GM10266 (cell line): Measurements from ENCODE around the gene ATXN7L3.

Experiments
- DNase-seq: peaks from one replicate; pipeline ENCODE4 v3.0.0; 2012; ENCODE audit errors: extremely low spot score
- CTCF ChIP-seq: IDR thresholded peaks from 2 replicates; pipeline ENCODE4 v1.5.1; 2012; ENCODE audit warnings: mild to moderate bottlenecking, low read depth; ENCODE audit not compliant: control insufficient read depth, insufficient read depth; ENCODE audit errors: missing control alignments

Gene ATXN7L3

GRCh38 chr17:44233582-44233981, 33.9 kb upstream of the ATXN7L3 start:
- no peak for TF ChIP-seq CTCF
- no peak for DNase-seq

DNA sequence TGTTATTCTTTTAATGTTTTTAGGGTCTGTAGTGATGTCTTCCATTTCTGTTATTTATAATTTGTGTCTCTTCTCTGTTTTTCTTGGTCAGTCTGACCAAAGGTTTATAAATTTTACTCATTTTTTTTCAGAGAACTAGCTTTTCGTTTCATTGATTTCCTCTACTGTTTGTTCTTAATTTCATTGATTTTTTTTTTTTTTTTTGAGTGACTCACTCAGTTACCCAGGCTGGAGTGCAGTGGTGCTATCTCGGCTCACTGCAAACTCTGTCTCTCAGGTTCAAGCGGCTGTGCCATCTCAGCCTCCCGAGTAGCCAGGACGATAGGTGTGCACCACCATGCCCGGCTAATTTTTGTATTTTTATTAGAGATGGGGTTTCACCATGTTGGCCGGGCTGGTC, 32.4 kb upstream of the ATXN7L3 start:
- DNase-seq: no peak
- TF ChIP-seq CTCF: no peak

- DNase-seq: no peak
- TF ChIP-seq CTCF: no peak
Measured at GRCh38 chr17:44230140-44230539, 30.5 kb upstream of the ATXN7L3 start.

DNA sequence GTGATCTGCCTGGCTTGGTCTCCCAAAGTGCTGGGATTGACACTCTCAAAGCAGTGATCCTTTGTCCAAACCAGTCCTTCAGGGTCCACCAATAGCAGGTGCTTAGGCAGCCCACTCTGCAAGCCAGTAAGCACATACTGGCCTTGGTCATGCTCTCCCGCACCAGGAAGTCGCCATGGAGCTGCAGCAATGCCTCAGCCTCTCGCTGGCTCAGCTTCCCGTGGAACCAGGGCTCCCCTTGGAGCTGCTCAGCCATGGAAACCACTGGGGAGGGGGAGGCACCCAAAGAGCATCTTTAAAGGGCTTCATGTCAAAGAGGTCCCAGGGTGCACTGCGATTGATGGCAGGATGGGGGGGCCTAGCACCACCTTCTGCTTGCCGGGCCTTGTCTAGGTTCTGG, 29.4 kb upstream of the ATXN7L3 start:
- no peak for TF ChIP-seq CTCF

DNA sequence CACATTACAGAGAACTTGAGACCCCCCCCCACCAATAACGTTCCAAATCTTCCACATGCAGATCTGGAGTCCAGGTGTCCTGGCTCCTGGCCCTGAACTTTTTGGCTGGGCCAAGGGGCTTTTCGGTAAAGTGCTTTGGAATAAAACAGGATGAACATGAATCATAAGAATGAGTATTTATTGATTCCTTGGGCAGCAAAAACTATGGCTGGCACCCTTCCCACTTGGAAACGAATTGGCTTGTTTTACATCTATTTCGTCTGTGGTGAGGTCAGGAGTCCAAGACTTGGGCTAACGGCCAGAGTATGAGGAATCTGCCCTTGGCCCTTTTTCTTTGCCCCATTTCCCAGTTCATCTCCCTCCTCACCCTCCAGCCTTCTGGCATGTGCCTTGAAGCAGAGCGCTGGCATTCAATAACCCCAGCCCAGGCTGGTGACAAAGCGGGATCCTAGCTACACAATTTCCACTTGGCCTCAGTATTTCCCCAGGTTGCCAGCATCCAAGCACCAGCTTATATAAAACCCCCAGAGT, 23.9 kb upstream of the ATXN7L3 start:
- no peak for DNase-seq
- TF ChIP-seq CTCF: no peak

More for the DNA sequence above, 29.4 kb upstream of the ATXN7L3 start:
- DNase-seq: no peak

- DNase-seq: peak; percentile 82
- TF ChIP-seq CTCF: peak; percentile 45
Measured at GRCh38 chr17:44222112-44222869, 22.6 kb upstream of the ATXN7L3 start.

DNA sequence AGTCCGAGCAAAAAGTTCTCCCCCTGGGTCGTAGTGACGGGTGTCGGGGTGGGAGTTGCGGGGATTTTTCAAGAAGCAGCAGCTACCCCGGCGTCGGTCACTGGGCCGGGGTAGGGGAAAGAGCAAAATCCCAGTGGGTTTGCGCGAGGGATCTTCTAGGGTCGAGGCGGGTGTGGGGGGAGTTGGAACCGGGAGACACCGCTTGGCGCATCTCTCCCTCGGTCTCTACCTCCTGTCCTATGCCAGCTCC, 22.1 kb upstream of the ATXN7L3 start:
- TF ChIP-seq CTCF: no peak
- DNase-seq: no peak
